ENCODE results near the gene SUGP2.
A peak's percentile ranks its signal among the peaks of the same experiment; 100 is the strongest.

Gene SUGP2

GRCh38 chr19:19033426-19034203 is at the start of gene SUGP2, which contains the start of gene ARMC6:
TSS of gene SUGP2 (minus strand) at chr19:19033517. CDS start at chr19:19031071, 2,446 bp downstream.
TSS of gene ARMC6 (plus strand) at chr19:19033603. CDS start at chr19:19034210, 607 bp downstream.
- Histone ChIP-seq H3K36me3 (ENCODE audit: insufficient read depth, low read length) (0 out of 2 replicates have a peak, but pooled peaks cover 4% of the 10 kb centered on the region), H2AFZ (ENCODE audit: low read length, unreplicated experiment) (peak within 1 kb of the TSS; percentile 78), H3K79me2 (ENCODE audit: control insufficient read depth, insufficient read depth, low read length, unreplicated experiment) (peaks cover 40% of the 10 kb centered on the region), H3K4me3 (ENCODE audit: low read depth, low read length) (peak within 1 kb of the TSS; percentile 99), H3K4me1 (ENCODE audit: control insufficient read depth, insufficient read depth, low read length, unreplicated experiment) (no peaks in the 10 kb centered on the region), H3K27me3 (ENCODE audit: insufficient read depth, low read length) (no peaks in the 10 kb centered on the region), H3K27ac (ENCODE audit: low read depth, low read length) (peak within 1 kb of the TSS; percentile 85)

GRCh38 chr19:19081642-19082151 is 48.4 kb upstream of the SUGP2 start:
- Histone ChIP-seq H3K4me3 (ENCODE audit: low read depth, low read length) (no peak overlapping the region), H3K27ac (ENCODE audit: low read depth, low read length) (no peak overlapping the region), H3K4me1 (ENCODE audit: control insufficient read depth, insufficient read depth, low read length, unreplicated experiment) (no peaks in the 10 kb centered on the region), H3K36me3 (ENCODE audit: insufficient read depth, low read length) (no peaks in the 10 kb centered on the region), H3K79me2 (ENCODE audit: control insufficient read depth, insufficient read depth, low read length, unreplicated experiment) (no peaks in the 10 kb centered on the region), H3K27me3 (ENCODE audit: insufficient read depth, low read length) (no peaks in the 10 kb centered on the region), H2AFZ (ENCODE audit: low read length, unreplicated experiment) (no peak overlapping the region)

- H3K36me3 ChIP-seq (ENCODE audit: insufficient read depth, low read length), result no peaks in the 10 kb centered on the region
- no peak overlapping the region for H3K4me3 ChIP-seq (ENCODE audit: low read depth, low read length)
- H2AFZ ChIP-seq (ENCODE audit: low read length, unreplicated experiment), result no peak overlapping the region
- no peaks in the 10 kb centered on the region for H3K4me1 ChIP-seq (ENCODE audit: control insufficient read depth, insufficient read depth, low read length, unreplicated experiment)
- H3K79me2 ChIP-seq (ENCODE audit: control insufficient read depth, insufficient read depth, low read length, unreplicated experiment), result no peaks in the 10 kb centered on the region
- no peaks in the 10 kb centered on the region for H3K27me3 ChIP-seq (ENCODE audit: insufficient read depth, low read length)
- no peak overlapping the region for H3K27ac ChIP-seq (ENCODE audit: low read depth, low read length)
Observed at GRCh38 chr19:19079571-19079970, 46.3 kb upstream of the SUGP2 start.

DNA sequence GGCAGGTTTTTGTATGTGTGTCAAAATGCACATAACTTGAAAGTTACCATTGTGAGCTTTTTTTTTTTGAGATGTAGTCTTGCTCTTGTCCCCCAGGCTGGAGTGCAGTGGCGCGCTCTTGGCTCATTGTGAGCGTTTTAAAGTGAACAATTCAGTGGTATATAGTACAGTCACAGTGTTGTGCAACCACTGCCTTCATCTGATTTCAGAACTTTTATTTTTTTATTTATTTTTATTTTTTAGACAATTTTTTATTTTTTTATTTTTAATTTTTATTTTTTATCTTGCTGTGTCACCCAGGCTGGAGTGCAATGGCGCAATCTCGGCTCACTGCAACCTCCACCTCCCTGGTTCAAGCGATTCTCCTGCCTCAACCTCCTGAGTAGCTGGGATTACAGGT is 45.5 kb upstream of the SUGP2 start:
- Histone ChIP-seq H3K4me1 (ENCODE audit: control insufficient read depth, insufficient read depth, low read length, unreplicated experiment) (no peaks in the 10 kb centered on the region), H3K79me2 (ENCODE audit: control insufficient read depth, insufficient read depth, low read length, unreplicated experiment) (no peaks in the 10 kb centered on the region), H3K36me3 (ENCODE audit: insufficient read depth, low read length) (no peaks in the 10 kb centered on the region), H2AFZ (ENCODE audit: low read length, unreplicated experiment) (no peak overlapping the region), H3K27ac (ENCODE audit: low read depth, low read length) (no peak overlapping the region), H3K27me3 (ENCODE audit: insufficient read depth, low read length) (no peaks in the 10 kb centered on the region), H3K4me3 (ENCODE audit: low read depth, low read length) (no peak overlapping the region)

DNA sequence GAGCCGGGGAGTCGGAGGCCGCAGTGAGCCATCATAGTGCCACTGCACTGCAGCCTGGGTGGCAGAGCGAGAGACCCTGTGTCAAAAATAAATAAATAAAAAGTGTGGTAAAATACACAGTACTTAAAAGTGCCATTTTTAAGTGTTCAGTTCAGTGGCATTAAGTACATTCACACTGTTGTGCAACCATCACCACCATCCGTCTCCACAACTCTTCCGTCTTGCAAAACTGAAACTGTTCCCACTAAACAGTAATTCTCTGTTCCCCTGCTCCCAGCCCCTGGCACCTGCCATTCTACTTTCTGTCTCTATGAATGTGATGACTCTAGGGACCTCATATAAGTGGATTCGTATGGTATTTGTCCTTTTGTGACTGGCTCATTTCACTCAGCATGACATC is 43.8 kb upstream of the SUGP2 start:
- no peak overlapping the region for H3K27ac ChIP-seq (ENCODE audit: low read depth, low read length)
- no peak overlapping the region for H3K4me3 ChIP-seq (ENCODE audit: low read depth, low read length)

GRCh38 chr19:19076476-19076875 is 43.2 kb upstream of the SUGP2 start:
- Histone ChIP-seq H3K27me3 (ENCODE audit: insufficient read depth, low read length) (no peaks in the 10 kb centered on the region), H3K36me3 (ENCODE audit: insufficient read depth, low read length) (no peaks in the 10 kb centered on the region), H3K4me1 (ENCODE audit: control insufficient read depth, insufficient read depth, low read length, unreplicated experiment) (no peaks in the 10 kb centered on the region), H3K27ac (ENCODE audit: low read depth, low read length) (no peak overlapping the region), H3K79me2 (ENCODE audit: control insufficient read depth, insufficient read depth, low read length, unreplicated experiment) (no peaks in the 10 kb centered on the region), H3K4me3 (ENCODE audit: low read depth, low read length) (no peak overlapping the region), H2AFZ (ENCODE audit: low read length, unreplicated experiment) (no peak overlapping the region)

More for the DNA sequence above, 43.8 kb upstream of the SUGP2 start:
- Histone ChIP-seq H3K79me2 (ENCODE audit: control insufficient read depth, insufficient read depth, low read length, unreplicated experiment) (no peaks in the 10 kb centered on the region), H3K4me1 (ENCODE audit: control insufficient read depth, insufficient read depth, low read length, unreplicated experiment) (no peaks in the 10 kb centered on the region), H3K27me3 (ENCODE audit: insufficient read depth, low read length) (no peaks in the 10 kb centered on the region), H3K36me3 (ENCODE audit: insufficient read depth, low read length) (no peaks in the 10 kb centered on the region), H2AFZ (ENCODE audit: low read length, unreplicated experiment) (no peak overlapping the region)

DNA sequence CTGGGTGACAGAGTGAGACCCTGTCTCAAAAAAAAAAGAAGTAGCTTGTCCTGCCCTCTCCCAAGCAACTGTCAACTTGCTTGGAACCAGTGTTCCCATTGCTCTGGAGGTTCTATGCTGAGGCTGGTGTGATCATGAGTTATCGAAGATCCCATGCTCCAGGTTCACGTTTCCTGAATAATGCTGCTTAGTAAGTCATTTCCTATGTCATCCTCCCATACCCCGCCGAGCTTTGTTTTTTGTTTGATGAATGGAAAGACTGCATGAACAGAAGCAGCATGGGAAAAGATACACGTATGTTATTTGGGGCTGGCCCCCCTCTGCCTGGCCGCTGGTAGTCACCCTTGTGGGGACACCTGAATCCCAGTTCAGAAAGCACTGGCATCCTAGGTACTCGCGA is 41.8 kb upstream of the SUGP2 start:
- Histone ChIP-seq H2AFZ (ENCODE audit: low read length, unreplicated experiment) (no peak overlapping the region), H3K36me3 (ENCODE audit: insufficient read depth, low read length) (no peaks in the 10 kb centered on the region), H3K4me1 (ENCODE audit: control insufficient read depth, insufficient read depth, low read length, unreplicated experiment) (no peaks in the 10 kb centered on the region), H3K27me3 (ENCODE audit: insufficient read depth, low read length) (no peaks in the 10 kb centered on the region), H3K79me2 (ENCODE audit: control insufficient read depth, insufficient read depth, low read length, unreplicated experiment) (no peaks in the 10 kb centered on the region), H3K27ac (ENCODE audit: low read depth, low read length) (no peak overlapping the region), H3K4me3 (ENCODE audit: low read depth, low read length) (no peak overlapping the region)

DNA sequence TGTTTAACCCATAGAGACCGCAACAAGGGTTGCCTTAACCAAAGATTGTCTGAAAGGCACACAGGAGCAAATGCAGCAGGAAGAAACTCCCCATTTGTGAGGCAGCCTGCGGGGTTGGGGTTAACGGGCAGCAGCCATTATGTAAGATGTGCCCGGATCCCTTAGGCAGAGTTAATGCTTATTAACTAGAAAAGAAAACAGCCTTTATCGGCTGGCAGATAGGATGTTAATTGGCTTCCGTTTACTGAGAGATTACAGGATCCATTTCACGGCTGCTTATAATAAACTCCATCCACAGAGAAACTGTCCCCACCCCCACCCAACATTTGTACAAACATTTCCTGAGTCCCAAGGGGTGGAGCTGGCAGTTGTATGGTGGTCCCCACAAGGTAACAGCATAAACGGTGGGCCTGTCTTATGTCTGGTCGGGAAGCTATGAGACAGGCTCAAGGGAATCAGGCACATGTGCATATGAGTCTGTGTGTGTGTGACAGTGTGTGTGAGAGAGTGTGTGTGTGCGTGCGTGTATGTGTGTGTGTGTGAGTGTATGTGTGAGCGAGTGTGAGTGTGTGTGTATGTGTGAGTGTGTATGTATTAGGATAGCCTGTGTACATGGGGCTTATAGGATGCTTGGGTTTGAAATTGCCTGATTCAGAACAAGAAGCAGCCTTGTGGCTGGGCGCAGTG is 41.0 kb upstream of the SUGP2 start:
- H3K27me3 ChIP-seq (ENCODE audit: insufficient read depth, low read length), result no peaks in the 10 kb centered on the region
- H3K79me2 ChIP-seq (ENCODE audit: control insufficient read depth, insufficient read depth, low read length, unreplicated experiment), result no peaks in the 10 kb centered on the region
- H3K4me1 ChIP-seq (ENCODE audit: control insufficient read depth, insufficient read depth, low read length, unreplicated experiment), result no peaks in the 10 kb centered on the region
- no peak overlapping the region for H2AFZ ChIP-seq (ENCODE audit: low read length, unreplicated experiment)
- no peak overlapping the region for H3K4me3 ChIP-seq (ENCODE audit: low read depth, low read length)
- no peaks in the 10 kb centered on the region for H3K36me3 ChIP-seq (ENCODE audit: insufficient read depth, low read length)
- H3K27ac ChIP-seq (ENCODE audit: low read depth, low read length), result no peak overlapping the region

DNA sequence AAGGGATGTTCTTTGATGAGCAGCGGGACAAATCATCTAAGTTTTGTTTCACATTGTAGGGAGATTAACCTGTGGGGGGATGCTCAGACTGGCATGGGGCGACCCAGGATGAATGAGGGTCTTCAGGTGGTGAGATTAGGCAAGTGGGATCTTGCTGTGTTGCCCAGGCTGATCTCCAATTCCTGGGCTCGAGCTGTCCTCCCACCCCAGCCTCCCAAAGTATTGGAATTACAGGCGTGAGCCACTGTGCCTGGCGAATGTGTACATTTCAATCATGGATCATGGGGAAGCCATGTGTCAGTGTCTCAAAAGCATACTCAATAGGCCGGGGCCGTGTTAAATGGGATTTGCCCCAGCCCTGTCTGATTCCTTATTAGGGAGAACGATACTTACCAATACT is 38.6 kb upstream of the SUGP2 start:
- H2AFZ ChIP-seq (ENCODE audit: low read length, unreplicated experiment), result no peak overlapping the region
- no peaks in the 10 kb centered on the region for H3K36me3 ChIP-seq (ENCODE audit: insufficient read depth, low read length)
- no peak overlapping the region for H3K4me3 ChIP-seq (ENCODE audit: low read depth, low read length)
- no peaks in the 10 kb centered on the region for H3K79me2 ChIP-seq (ENCODE audit: control insufficient read depth, insufficient read depth, low read length, unreplicated experiment)
- no peaks in the 10 kb centered on the region for H3K4me1 ChIP-seq (ENCODE audit: control insufficient read depth, insufficient read depth, low read length, unreplicated experiment)
- H3K27me3 ChIP-seq (ENCODE audit: insufficient read depth, low read length), result no peaks in the 10 kb centered on the region
- H3K27ac ChIP-seq (ENCODE audit: low read depth, low read length), result no peak overlapping the region

GRCh38 chr19:19068659-19069654 is 35.6 kb upstream of the SUGP2 start:
- Histone ChIP-seq H3K27ac (ENCODE audit: low read depth, low read length) (no peak overlapping the region), H2AFZ (ENCODE audit: low read length, unreplicated experiment) (no peak overlapping the region)

More at GRCh38 chr19:19068659-19069654, 35.6 kb upstream of the SUGP2 start:
- Histone ChIP-seq H3K27me3 (ENCODE audit: insufficient read depth, low read length) (no peaks in the 10 kb centered on the region), H3K36me3 (ENCODE audit: insufficient read depth, low read length) (no peaks in the 10 kb centered on the region), H3K4me3 (ENCODE audit: low read depth, low read length) (no peak overlapping the region), H3K4me1 (ENCODE audit: control insufficient read depth, insufficient read depth, low read length, unreplicated experiment) (peaks cover 6% of the 10 kb centered on the region), H3K79me2 (ENCODE audit: control insufficient read depth, insufficient read depth, low read length, unreplicated experiment) (no peaks in the 10 kb centered on the region)
